ENCODE data around the gene GC.

- no peak for TF ChIP-seq YY1 (IDR thresholded peaks at IDR 0.05; ENCODE audit: insufficient read depth, insufficient read length)
- TF ChIP-seq ZNF274 (IDR thresholded peaks at IDR 0.05; ENCODE audit: low read depth, low read length): no peak
Observed at GRCh38 chr4:71732706-71733105, 51.2 kb downstream of the GC start.
